Gastrocnemius medialis (tissue), 4 donors: ENCODE results near the gene CDC42BPA.

ENCODE experiments used
- CTCF ChIP-seq, 5 experiments: fragments of 450-650 bp in 3 of 5; fragments of 200-600 bp in 2 of 5; sonication (generic) in 2 of 5; IDR thresholded peaks in 4 of 5; conservative IDR thresholded peaks in 1 of 5; 1 replicate in 4 of 5; 2 replicates in 1 of 5; pipeline ENCODE4 v1.5.1; 2016 to 2019; ENCODE audit warnings: antibody characterized with exemption in 5 of 5, mild to moderate bottlenecking in 3 of 5, moderate library complexity in 3 of 5
- POLR2A ChIP-seq, 2 donors: fragments of 450-650 bp; IDR thresholded peaks; one replicate each; pipeline ENCODE4 v1.6.1; 2017; ENCODE audit warnings: antibody characterized with exemption in 2 of 2, mild to moderate bottlenecking in 2 of 2, moderate library complexity in 2 of 2

GRCh38 chr1:226975259-226976250, 342.7 kb downstream of the CDC42BPA start:
- no peak for TF ChIP-seq POLR2A (IDR thresholded peaks at IDR 0.05)
- TF ChIP-seq CTCF (IDR thresholded peaks at IDR 0.05 in 4 of 5, conservative IDR thresholded peaks at IDR 0.05 in 1 of 5), result no peak
